OCI-LY3 (cell line): Measurements from ENCODE around the gene WWP2.

Source experiments
- CTCF ChIP-seq: fragments of 200-600, 300-600 bp; sonication (generic); IDR thresholded peaks from 2 replicates; pipeline ENCODE4 v1.5.1; 2014; ENCODE audit warnings: antibody characterized with exemption, low read length, low read depth
- EZH2phosphoT487 ChIP-seq: fragments of 200-600 bp; shearing (Covaris generic); IDR thresholded peaks from 2 replicates; pipeline ENCODE4 v1.6.1; 2018; ENCODE audit warnings: antibody characterized with exemption, mixed run types, low read depth

DNA sequence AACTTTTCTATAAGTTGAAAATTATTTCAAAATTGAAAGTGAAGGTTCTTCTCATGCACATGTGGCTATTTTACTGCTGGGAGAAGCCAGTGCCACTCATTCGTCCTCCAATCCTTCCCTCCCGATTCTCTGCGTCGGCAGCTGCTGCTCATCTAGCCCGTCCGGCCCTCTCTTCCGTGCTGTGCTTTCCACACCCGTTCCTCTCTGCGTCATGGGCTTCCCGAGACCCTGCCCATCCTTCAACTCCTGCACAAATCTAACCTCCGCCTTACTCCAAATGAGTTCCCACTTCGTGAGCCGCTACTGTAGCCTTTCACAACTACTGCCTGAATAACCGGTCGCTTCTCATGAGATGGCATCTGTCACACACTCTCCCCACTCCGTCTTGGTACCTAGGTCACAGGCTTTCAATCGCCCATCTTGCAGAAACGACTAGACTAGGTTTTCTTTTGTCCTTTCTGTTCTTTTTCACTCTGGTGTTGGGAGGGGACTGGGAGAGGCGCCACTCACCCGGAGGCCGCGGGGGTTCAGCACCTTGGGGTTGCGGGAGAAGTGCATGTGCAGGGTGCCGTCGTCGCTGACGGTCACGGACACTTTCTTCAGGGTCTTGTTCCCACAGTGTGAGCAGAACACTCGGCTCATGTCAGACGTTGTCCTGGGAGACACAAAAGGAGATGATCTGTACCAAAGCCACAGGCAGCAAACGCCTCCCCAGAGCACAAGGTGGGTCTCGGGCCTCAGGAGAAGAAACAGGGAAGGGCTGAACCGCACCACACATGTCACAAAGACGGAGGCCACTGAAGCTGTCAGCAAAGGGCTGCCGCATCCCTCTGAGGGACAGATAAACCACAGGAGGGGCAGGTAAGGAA, 17.5 kb upstream of the WWP2 start:
- no peak for TF ChIP-seq CTCF
- no peak for TF ChIP-seq EZH2phosphoT487
